MG63 (cell line): ENCODE results near the gene SYNPR. TPM values are rescaled to one million over a fixed set of nuclear protein-coding genes. Genes with fewer than 3 reads are reported as not detected.
A peak's percentile ranks its signal among the peaks of the same experiment; 100 is the strongest.

Experiments used
- DNase-seq: peaks from one replicate; pipeline ENCODE4 v3.0.0-alpha.2; 2020
- H3K27me3 ChIP-seq: fragments of 250-450 bp; sonication (Bioruptor Pico); 2 replicates; pipeline ENCODE4 v1.5.1; 2020; ENCODE audit warnings: mild to moderate bottlenecking, moderate library complexity
- H3K36me3 ChIP-seq: fragments of 250-450 bp; sonication (Bioruptor Pico); 2 replicates; pipeline ENCODE4 v1.5.1; 2020; ENCODE audit warnings: mild to moderate bottlenecking, moderate library complexity
- H3K4me3 ChIP-seq: fragments of 250-450 bp; sonication (Bioruptor Pico); 2 replicates; pipeline ENCODE4 v1.5.1; 2020; ENCODE audit warnings: mild to moderate bottlenecking, moderate library complexity
- H3K9me3 ChIP-seq: fragments of 250-450 bp; sonication (Bioruptor Pico); 2 replicates; pipeline ENCODE4 v1.5.1; 2020; ENCODE audit warnings: mild to moderate bottlenecking, moderate library complexity
- total RNA-seq: library from RNA; depleted of rRNA; stranded (reverse); fragments of >200 nt; shearing (Covaris generic); gene quantifications from 2 replicates; pipeline ENCODE4 v1.2.3, GENCODE V29; 2014; ENCODE audit warnings: low replicate concordance

Gene SYNPR
- total RNA-seq, 1 experiment from 2014 or later = not detected

DNA sequence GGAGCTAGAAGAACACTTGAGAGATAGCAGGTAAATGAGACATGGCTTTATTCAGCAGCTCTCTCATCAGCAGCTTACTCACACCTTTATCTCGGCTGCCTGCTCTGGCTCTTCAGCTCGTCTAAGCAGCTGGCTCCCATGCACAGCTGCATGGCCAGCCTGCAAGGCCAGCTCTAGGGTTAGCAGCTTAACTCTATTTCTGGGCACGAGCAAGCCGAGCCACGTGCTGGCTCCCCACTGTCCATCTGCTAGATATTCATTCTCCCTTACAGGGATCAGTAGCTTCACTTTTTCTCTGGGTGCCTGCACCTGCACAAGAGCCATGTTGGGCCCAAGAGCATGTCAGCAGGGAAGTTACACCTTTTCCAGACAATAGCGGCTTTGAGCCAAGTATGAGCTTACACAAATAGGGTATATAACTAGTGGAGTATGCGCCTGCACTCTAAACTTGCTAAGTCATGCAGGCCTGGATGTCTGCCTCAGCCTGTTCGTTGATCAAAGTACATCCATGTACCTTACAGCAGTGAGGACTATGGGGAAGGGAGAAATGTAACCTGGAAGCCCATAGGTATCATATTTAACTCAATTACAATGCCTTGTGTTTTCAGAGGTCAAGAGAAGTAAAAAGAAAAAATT is 199.5 kb downstream of the SYNPR start:
- no peak for DNase-seq
- Histone ChIP-seq H3K4me3 (no peak overlapping the region), H3K9me3 (no peaks in the 10 kb centered on the region), H3K27me3 (no peaks in the 10 kb centered on the region), H3K36me3 (no peaks in the 10 kb centered on the region)

- no peaks in the 10 kb centered on the region for H3K9me3 ChIP-seq
- no peaks in the 10 kb centered on the region for H3K36me3 ChIP-seq
- no peaks in the 10 kb centered on the region for H3K27me3 ChIP-seq
- no peak overlapping the region for H3K4me3 ChIP-seq
- no peak for DNase-seq
Observed at GRCh38 chr3:63478990-63479660, 201.0 kb downstream of the SYNPR start.

DNA sequence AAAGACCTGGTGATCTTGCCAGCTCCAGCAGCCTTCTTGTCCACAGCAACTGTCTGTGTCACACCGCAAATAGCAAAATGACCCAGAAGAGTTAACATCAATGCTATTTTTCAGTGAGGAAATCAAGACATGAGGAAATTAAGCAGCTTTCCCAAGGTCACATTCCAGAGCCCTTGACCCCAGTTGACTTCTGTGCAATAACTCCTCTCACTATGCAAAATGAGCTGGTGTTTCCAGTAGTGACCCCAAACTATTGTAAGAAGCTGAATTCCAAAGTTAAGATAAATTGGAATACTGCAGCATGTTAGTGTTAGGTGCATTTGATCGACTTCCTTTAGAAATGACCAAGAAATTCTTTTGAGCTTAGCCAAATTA is 201.5 kb downstream of the SYNPR start:
- H3K4me3 ChIP-seq = no peak overlapping the region
- H3K27me3 ChIP-seq = no peaks in the 10 kb centered on the region
- no peak for DNase-seq
- H3K9me3 ChIP-seq = no peaks in the 10 kb centered on the region
- no peaks in the 10 kb centered on the region for H3K36me3 ChIP-seq

DNA sequence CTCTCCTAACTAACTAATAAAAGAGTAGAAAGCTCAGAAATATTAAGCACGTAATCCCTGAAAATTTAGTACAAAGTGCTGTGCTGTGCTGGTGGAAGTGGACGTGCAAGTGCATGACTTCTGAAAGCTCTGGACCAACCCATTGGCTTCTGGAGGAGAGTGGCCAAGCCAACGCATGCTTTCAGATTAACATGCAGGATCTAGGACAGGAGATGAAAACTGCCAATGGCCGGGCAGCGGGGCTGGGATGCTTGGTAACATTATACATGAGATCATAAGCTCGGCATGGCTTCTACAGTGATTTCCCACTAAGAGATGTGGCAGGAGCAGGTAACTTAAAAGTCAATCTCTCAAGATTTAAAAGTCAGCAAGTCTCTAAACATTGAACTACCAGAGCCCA is 203.5 kb downstream of the SYNPR start:
- Histone ChIP-seq H3K27me3 (no peaks in the 10 kb centered on the region), H3K36me3 (no peaks in the 10 kb centered on the region), H3K4me3 (no peak overlapping the region), H3K9me3 (no peaks in the 10 kb centered on the region)
- no peak for DNase-seq

DNA sequence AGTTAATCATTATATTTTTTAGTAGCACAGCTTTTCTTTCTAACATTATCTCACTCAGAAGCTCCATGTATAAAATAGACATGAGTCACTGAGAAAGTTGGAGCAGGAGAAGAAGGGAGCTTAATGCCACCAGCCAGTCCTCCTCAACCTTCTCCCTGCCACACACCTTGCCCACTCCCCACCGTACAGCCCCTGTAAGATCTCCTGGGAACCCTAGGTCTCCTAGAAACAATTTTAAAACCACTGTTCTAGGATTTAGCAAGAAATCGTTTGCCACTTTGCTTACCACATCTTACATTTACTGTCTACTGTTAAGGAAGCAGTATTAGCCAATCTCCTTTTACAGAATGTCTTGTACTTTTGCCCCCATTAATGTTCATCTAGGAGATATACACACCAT is 204.2 kb downstream of the SYNPR start:
- DNase-seq = no peak
- no peaks in the 10 kb centered on the region for H3K9me3 ChIP-seq
- H3K4me3 ChIP-seq = no peak overlapping the region
- H3K36me3 ChIP-seq = no peaks in the 10 kb centered on the region
- H3K27me3 ChIP-seq = no peaks in the 10 kb centered on the region

DNA sequence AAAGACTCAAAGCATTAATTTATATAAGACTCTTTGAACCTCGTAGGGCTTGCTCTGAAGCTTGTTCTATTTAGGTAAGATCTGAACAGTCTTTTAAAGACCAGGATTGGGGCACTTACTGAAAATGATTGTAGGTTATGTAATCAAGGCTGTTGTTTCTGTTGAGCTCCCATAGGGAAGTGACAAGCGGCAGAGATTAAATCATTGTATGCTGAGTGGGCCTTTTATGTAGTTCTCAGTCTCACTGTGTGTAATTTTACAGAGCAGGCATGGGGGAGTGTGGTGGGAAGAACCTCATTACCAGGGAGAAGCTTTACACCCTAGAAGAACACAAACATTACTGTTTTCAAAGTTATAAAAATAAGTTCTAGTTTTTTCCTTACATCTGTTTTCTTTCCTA is 214.4 kb downstream of the SYNPR start:
- Histone ChIP-seq H3K4me3 (no peak overlapping the region), H3K27me3 (no peaks in the 10 kb centered on the region), H3K36me3 (no peaks in the 10 kb centered on the region), H3K9me3 (no peaks in the 10 kb centered on the region)
- no peak for DNase-seq

DNA sequence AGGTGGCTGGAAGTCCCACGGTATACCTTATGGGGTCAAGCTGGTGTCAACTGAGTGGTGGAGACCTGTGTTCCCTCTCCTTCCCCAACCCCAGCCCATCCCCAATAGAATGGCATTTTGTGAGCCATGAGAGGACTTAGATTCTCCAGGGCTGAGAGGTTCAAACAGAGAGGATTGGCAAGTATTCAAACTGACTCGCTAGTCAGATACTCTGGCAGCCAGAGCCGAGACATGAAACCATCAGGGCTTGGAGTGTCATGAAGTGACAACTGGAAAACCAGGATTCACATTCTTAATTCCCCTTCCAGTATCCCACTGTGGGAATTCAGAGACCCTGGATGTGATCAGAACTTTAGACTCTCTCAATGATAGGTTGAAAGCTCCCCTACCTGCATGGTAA is 215.0 kb downstream of the SYNPR start:
- Histone ChIP-seq H3K36me3 (no peaks in the 10 kb centered on the region), H3K4me3 (no peak overlapping the region), H3K9me3 (no peaks in the 10 kb centered on the region), H3K27me3 (no peaks in the 10 kb centered on the region)
- no peak for DNase-seq

- Histone ChIP-seq H3K27me3 (no peaks in the 10 kb centered on the region), H3K9me3 (no peaks in the 10 kb centered on the region), H3K36me3 (no peaks in the 10 kb centered on the region), H3K4me3 (no peak overlapping the region)
- no peak for DNase-seq
Observed at GRCh38 chr3:63494646-63495045, 216.5 kb downstream of the SYNPR start.

DNA sequence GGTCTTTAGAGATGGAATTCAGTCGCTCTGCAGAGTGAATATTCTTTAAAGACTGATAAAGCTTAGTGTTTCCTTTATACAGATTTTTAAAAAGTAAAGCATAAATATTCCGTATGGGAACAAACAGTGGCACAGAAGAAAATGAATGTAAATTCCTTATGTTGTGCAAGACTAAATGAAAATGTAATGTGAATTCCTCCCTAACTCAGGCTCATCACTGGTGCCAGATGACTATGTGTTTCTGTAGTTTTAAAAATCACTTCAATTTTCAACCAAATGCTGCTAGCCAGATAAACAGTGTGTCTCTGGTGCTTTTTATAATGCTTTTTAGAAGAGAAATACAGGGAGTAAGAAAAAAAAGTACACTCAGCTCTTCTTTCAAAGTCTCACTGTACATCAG is 219.5 kb downstream of the SYNPR start:
- Histone ChIP-seq H3K9me3 (no peaks in the 10 kb centered on the region), H3K36me3 (no peaks in the 10 kb centered on the region), H3K27me3 (no peaks in the 10 kb centered on the region), H3K4me3 (no peak overlapping the region)
- DNase-seq = no peak

GRCh38 chr3:63500196-63500595 is 222.1 kb downstream of the SYNPR start:
- Histone ChIP-seq H3K27me3 (no peaks in the 10 kb centered on the region), H3K36me3 (no peaks in the 10 kb centered on the region), H3K9me3 (no peaks in the 10 kb centered on the region), H3K4me3 (no peak overlapping the region)
- DNase-seq = no peak

- DNase-seq = no peak
- H3K36me3 ChIP-seq = no peaks in the 10 kb centered on the region
- H3K9me3 ChIP-seq = no peaks in the 10 kb centered on the region
- H3K27me3 ChIP-seq = no peaks in the 10 kb centered on the region
- H3K4me3 ChIP-seq = no peak overlapping the region
Observed at GRCh38 chr3:63508305-63508704, 230.2 kb downstream of the SYNPR start.

DNA sequence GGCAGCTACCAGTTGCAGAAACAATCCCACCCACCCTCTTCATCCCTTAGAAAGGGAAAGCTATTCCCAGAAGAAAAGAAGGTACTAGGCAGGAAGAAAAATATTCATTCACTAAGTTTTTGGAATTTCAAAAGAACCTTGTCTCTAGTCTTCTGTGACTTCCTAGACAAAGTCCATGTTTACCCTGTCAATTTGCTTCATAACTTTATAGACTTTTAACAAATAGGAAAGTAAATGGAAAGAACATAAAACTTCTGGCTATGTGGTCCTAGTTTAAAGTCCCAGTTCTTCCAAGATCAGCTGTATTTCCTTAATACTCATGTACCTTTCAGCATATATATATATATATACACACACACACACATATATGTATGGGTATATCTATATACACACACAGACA is 230.7 kb downstream of the SYNPR start:
- Histone ChIP-seq H3K36me3 (no peaks in the 10 kb centered on the region), H3K4me3 (no peak overlapping the region), H3K9me3 (no peaks in the 10 kb centered on the region), H3K27me3 (no peaks in the 10 kb centered on the region)
- no peak for DNase-seq

GRCh38 chr3:63513791-63514190 is 235.7 kb downstream of the SYNPR start:
- H3K4me3 ChIP-seq = no peak overlapping the region

GRCh38 chr3:63514678-63515077 is 236.6 kb downstream of the SYNPR start:
- H3K9me3 ChIP-seq = no peaks in the 10 kb centered on the region
- no peaks in the 10 kb centered on the region for H3K27me3 ChIP-seq
- no peaks in the 10 kb centered on the region for H3K36me3 ChIP-seq
- no peak overlapping the region for H3K4me3 ChIP-seq
- DNase-seq = no peak

More at GRCh38 chr3:63513791-63514190, 235.7 kb downstream of the SYNPR start:
- H3K9me3 ChIP-seq = no peaks in the 10 kb centered on the region
- H3K36me3 ChIP-seq = no peaks in the 10 kb centered on the region
- H3K27me3 ChIP-seq = no peaks in the 10 kb centered on the region
- no peak for DNase-seq

DNA sequence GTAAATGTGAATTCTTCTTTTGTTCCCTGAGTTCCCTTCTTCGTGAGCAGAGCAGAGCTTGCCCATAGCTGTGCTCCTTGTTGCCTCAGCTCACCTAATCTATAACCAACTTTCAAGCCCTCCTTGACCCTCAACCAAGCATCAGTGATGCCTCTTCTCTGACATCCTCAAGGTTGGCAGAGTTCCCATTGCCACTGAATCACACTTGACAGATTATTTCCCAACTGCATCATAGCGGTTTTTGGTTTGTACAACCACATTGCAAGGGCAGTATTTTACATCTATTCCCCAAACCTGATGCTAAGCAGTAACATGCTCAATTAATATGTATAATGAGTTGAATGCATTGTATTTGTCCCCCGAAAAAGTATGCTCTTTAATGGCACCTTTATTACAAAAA is 241.3 kb downstream of the SYNPR start:
- DNase-seq = no peak
- Histone ChIP-seq H3K36me3 (no peaks in the 10 kb centered on the region), H3K4me3 (no peak overlapping the region), H3K27me3 (no peaks in the 10 kb centered on the region), H3K9me3 (no peaks in the 10 kb centered on the region)

GRCh38 chr3:63521657-63522056 is 243.5 kb downstream of the SYNPR start:
- DNase-seq = no peak
- H3K4me3 ChIP-seq = no peak overlapping the region
- no peaks in the 10 kb centered on the region for H3K36me3 ChIP-seq
- no peaks in the 10 kb centered on the region for H3K9me3 ChIP-seq
- no peaks in the 10 kb centered on the region for H3K27me3 ChIP-seq

- Histone ChIP-seq H3K9me3 (no peaks in the 10 kb centered on the region), H3K36me3 (no peaks in the 10 kb centered on the region), H3K27me3 (no peaks in the 10 kb centered on the region), H3K4me3 (no peak overlapping the region)
- DNase-seq = peak; percentile 1
Observed at GRCh38 chr3:63523100-63523499, 245.0 kb downstream of the SYNPR start.

DNA sequence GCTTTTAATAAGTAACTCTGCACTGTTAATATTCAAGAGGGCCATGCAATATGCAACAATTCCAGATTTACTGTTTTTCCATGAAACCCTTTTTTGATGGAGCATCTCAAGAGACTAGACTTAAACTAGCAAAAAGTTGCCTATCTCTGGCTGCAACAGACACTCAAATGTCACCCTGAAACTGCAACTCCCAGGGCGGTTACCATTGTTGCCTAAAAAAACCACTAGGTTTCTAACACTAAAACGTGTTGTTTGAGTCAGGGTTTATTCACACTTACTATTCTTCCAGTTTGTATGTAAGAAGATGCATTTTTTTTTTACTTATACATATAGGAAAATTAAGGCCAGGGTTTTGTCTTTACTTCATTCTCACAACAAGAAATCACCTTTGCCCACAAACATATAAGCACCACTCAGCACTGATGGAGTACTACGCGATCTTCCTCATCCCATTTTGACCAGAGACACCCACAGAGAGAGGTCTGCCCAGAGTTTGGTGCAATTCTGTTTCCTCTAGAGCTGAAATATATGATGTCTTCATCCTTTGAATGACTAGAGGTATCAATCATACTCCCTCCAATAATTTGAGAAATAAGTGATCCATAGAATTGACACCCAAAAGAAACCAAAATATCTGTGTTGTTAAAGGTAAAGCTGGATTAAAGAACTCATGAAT is 250.4 kb downstream of the SYNPR start:
- no peak for DNase-seq
- no peaks in the 10 kb centered on the region for H3K27me3 ChIP-seq
- no peaks in the 10 kb centered on the region for H3K36me3 ChIP-seq
- H3K9me3 ChIP-seq = no peaks in the 10 kb centered on the region
- H3K4me3 ChIP-seq = no peak overlapping the region
